Stimulated activated CD4-positive, alpha-beta T cell treated with anti-CD3 and anti-CD28 coated beads, Interleukin-2, amount 100 ng/mL, for 24 hours (primary cell): Measurements from ENCODE around the gene IRAK1.

Experiments used
- DNase-seq, 2 donors: peaks; one replicate each; pipeline ENCODE4 v3.0.0-alpha.2; 2020

IRAK1 gene

DNA sequence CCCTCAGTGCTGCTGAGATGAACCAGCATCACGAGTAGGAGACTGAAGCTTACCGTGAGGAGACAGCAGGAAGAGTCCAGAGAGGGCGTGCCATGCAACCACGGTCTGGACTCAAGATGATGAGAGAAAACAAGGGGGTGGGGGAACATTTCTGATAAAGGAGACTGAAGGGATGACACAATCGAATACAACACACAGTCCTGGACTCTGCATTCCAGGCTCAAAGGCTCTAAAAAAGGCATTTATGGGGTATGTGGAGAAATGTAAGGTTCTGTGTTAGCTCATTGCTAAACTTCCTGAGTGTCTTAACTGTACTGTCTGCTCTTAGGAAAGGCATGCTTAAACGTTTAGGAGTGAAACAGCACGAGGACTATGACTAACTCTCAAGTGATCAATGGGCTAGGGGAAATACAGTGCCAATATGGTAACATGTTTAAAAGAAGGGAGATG lies 20.6 kb upstream of the IRAK1 start:
- DNase-seq: no peak

DNA sequence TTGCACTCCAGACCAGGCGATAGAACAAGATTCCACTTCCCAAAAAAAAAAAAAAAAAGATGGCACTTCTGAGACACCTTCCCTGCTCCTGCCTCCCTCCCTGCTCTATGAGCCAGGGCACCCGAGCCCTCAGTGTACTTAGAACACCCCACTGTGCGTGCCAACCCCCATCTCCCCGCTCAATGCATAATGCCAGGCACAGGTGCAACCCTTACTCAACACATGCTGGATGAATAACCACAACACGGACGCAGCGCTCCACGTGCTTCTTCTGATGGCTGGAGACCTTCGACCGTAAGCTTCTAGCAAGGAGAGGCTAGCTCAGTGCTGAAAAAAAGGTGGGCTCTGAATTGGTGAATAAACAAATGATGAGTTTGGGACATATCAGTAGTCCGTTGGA lies 19.9 kb upstream of the IRAK1 start:
- no peak for DNase-seq

- DNase-seq: no peak
Measured at GRCh38 chrX:154038656-154039055, 19.0 kb upstream of the IRAK1 start.

- no peak for DNase-seq
Measured at GRCh38 chrX:154037754-154038153, 18.1 kb upstream of the IRAK1 start.

DNA sequence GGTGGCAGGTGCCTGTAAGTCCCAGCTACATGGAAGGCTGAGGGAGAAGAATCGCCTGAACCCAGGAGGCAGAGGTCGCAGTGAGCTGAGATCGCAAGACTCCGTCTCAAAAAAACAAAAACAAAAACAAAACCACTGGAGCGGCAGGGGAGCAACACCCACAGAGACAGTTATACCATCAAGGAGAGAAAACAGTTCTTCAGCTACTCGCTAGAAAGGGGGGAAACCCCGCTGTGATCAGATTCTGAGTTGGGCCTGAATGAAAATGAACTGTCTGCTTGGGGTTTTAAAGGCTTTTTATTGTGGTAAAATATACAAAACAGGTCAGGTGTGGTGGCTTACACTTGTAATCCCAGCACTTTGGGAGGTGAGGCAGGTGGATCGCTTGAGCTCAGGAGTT lies 16.8 kb upstream of the IRAK1 start:
- no peak for DNase-seq

- no peak for DNase-seq
Measured at GRCh38 chrX:154033848-154034247, 14.1 kb upstream of the IRAK1 start.

GRCh38 chrX:154032653-154033052 lies 13.0 kb upstream of the IRAK1 start:
- no peak for DNase-seq

DNA sequence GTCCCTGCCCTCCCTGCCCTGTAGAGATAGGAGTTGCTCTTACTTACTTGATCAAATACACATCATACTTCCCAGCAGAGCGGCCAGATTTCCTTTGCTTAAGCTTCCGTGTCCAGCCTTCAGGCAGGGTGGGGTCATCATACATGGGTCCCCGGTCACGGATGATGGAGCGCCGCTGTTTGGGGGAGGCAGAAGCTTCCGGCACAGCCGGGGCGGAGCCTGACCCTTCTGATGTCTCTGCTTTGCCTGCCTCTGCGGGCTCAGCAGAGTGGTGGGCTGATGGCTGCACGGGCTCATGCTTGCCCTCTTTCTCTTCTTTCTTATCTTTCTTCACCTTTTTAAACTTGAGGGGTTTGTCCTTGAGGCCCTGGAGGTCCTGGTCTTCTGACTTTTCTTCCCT lies 12.5 kb upstream of the IRAK1 start:
- no peak for DNase-seq

GRCh38 chrX:154030715-154031305 lies 11.1 kb upstream of the IRAK1 start:
- no peak for DNase-seq

- no peak for DNase-seq
Measured at GRCh38 chrX:154030266-154030665, 10.6 kb upstream of the IRAK1 start.

DNA sequence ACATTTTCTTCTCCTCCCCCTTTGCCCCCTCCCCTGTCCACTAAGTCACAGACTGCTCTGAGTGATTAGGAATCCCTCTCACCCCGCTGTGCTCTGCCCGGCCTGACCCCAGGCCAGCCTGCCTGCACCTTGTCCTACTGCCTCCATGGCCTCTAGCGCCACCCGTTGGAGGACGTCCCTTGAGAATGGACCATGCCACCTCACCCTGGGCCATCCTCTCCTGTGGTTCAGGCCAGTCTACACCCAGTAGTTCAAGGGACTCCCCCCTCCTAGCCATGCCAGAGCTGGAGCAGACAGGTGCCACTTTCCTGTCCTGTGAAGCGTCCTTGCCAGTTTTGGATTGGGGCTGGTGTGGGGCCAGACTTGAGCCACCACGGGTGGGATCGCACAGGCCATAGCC lies 9.7 kb upstream of the IRAK1 start:
- DNase-seq: no peak

DNA sequence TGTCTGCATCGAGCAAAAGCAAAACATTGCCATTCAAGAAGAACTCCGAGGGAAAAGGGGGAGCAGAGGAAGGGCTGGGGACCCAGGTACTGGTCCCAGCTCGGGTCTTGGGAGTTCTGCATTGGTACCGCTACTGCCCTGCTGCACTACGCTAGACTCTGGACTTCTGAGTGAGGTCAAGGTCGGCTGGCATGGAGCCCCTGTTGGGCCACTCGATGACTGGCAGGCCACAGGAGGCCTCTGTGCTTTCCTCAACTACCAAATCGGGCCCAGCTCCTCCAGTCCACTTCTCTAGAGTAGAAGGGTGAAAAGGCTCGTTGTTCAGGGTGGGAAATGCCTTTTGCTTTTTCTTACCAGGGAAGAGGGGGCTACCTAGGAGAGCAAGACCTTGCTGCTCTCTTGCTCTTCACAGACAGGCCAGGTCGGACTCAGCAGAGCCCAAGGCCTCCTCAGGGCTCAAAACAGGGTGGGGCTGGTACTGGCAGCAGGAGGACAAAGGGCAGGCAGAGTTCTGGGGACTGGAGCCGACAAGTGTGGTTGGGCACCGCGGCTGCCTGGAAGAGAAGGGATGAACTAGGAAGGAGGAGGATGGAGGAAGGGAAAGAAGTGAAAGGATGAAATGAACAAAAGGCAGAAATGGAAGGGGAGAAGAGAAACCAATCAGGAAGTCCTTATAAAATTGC lies 8.9 kb upstream of the IRAK1 start:
- DNase-seq: no peak

DNA sequence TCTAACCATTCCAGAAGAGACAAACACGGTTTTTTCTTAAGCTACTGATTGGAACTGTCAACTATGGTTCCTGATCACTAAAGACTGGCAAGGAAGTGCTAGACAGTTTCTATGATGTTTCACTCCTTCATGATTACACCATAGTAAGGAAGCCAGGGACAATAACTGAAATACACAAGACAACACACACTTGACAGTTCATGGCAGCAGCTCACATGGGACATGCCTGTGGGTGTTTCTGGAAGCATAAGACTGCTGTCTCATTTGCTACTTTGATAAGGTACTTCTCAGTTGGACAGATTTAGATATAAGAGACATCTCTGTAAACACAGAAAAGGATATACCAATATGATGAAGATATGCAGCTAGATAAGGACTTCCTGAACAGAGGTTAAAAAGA lies 8.3 kb upstream of the IRAK1 start:
- DNase-seq: no peak

- no peak for DNase-seq
Measured at GRCh38 chrX:154027022-154027402, 7.3 kb upstream of the IRAK1 start.

GRCh38 chrX:154026136-154027021 lies 6.7 kb upstream of the IRAK1 start:
- no peak for DNase-seq

- DNase-seq: no peak
Measured at GRCh38 chrX:154025230-154025629, 5.5 kb upstream of the IRAK1 start.

DNA sequence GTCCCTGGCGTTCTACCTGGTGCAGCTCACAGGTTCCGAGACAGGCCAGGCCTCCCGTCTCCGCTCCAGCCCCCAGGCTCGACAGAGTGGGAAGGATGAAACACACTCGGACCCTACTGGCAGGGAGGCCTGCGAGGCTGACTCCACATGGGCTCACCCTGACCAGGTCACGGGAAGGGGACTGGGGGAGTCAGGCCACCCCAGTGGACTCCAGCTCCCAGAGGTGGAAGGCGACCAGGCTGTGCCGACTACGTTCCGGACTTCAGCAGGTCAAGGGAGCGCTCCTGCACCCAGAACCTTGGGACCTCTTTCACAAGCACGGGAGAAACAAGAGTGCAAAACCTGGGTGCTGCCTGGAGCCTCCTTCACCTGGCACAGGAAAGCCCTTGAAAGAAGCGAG lies 4.6 kb upstream of the IRAK1 start:
- no peak for DNase-seq

DNA sequence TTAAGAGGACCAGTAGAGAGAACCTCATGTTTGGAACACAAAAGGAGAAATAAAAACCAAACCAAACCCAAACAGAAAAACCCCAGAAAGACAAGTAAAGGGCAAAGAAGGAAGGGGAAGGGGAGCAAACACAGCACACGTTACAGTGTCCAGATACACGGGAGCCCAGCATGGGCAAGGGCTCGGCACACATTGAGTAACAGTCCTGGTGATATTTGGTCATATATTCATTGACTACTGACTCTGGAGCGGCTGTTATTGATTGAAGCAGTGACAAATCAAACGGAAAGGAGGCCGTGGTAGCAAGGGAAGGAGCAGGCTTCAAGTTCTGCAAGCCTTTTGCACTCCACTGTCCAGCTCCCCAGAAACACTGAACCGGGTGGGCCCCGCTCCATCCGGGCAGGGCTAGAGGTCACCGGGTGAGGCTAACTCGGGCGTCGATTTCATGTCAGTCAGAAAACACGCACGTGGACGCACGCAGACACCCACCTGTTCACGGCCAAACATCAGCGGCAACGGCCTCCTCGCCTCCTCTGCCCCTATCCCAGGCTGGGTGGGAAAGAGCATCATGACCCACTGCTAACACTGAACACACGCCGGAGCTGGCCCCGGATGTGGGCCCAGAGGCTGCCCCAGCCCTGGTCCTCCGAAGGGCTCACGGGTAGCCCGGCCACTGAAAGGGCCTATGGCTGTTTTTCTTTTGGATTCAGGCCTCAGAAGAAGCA lies 3.7 kb upstream of the IRAK1 start:
- no peak for DNase-seq

- DNase-seq: no peak
Measured at GRCh38 chrX:154022108-154022507, 2.4 kb upstream of the IRAK1 start.

DNA sequence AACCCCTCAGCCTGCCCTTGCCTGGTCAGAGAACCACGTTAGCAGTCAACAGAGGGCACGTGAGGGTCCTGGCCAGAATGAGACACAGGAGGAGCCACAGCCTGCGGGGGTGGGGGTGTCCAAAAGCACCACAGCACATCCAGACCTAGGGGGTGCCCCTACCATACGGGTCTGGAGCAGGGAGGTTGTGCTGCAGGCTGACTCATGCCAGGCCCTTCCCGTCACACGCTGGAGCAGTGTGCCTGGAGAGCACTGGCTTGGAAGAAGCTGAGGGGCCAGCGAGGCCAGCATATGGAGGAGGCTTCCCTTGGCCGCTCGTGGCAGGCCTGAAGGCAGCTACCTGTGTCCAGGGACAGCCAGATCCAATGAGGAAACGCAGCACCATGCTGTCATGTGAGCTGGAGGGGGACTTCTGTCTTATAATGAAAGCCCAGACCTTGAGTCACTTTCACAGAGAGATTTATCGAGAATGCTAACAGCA lies 1.5 kb upstream of the IRAK1 start:
- DNase-seq: peak; percentile 26 to 41

- DNase-seq: peak in 1 of 2 donors; percentile 13
Measured at GRCh38 chrX:154020536-154021115, 924 bp upstream of the IRAK1 start.

DNA sequence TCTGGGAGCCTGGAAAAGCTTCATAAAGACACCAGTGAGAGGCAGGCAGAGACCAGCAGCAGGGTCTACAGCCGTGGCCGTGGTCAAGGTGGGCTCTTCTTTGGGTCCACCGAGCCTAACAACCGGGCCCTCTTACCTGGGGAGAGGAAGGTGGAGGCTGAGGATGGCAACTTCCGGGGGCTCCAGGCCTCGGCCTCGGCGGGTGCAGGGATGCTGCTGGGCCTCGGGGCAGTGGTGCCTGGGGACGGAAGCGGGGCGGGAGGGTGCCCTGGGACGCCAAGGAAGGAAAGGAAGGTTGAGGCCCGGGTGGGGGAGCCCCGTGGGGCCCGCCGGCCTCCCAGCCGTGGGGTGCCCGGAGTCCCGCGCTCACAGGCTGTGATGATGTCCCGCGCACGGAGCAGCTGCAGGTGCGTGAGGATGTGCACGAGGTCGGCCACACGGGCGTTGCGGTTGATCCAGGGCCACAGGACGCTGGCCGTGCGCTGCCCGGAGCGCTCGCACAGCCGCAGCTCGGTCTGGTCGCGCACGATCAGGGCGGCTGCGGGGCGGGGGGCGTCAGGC lies 561 bp downstream of the IRAK1 start:
- peak; percentile 34 for DNase-seq
